Panc1 (cell line): Measurements from ENCODE around the gene SLC25A45. TPM values are rescaled to one million over a fixed set of nuclear protein-coding genes. Genes with fewer than 3 reads are reported as not detected.

ENCODE experiments used
- ATAC-seq: fragments of 200-7000 bp; cut with Tn5 transposase; 2 replicates; pipeline ENCODE4 v1.9.1; 2020; ENCODE audit warnings: mild to moderate bottlenecking, moderate library complexity
- BruUV-seq: library from RNA; stranded (reverse); fragments of 400-500 nt; replicated peaks from 2 replicates; lab custom pipeline; 2021; lab: Mats Ljungman, UMichigan
- CTCF ChIA-PET: fragments of 300-600 bp; sonication (Branson Sonifier 250); formaldehyde crosslinking; loops from one replicate; lab custom pipeline; 2022; ENCODE audit warnings: antibody characterized with exemption; lab: Charles Lee
- POLR2A ChIA-PET: fragments of 300-600 bp; sonication (Branson Sonifier 250); formaldehyde crosslinking; loops from one replicate; lab custom pipeline; 2022; ENCODE audit warnings: antibody characterized with exemption; lab: Charles Lee
- DNase-seq: peaks from one replicate; pipeline ENCODE4 v3.0.0-alpha.2; 2010; ENCODE audit warnings: low read depth, low spot score
- H3K27ac ChIP-seq: 2 replicates; pipeline ENCODE4 v1.5.1; 2011; ENCODE audit warnings: mild to moderate bottlenecking, low read length, inconsistent platforms
- H3K27me3 ChIP-seq: fragments of 200-500 bp; sonication (Bioruptor generic); 2 replicates; pipeline ENCODE4 v1.6.0; 2014; ENCODE audit warnings: low read length, inconsistent platforms; ENCODE audit not compliant: control insufficient read depth, insufficient read depth
- H3K36me3 ChIP-seq: fragments of 200-500 bp; sonication (Bioruptor generic); 2 replicates; pipeline ENCODE4 v1.5.1; 2014; ENCODE audit warnings: inconsistent platforms, mild to moderate bottlenecking, low read length, moderate library complexity; ENCODE audit not compliant: control insufficient read depth, insufficient read depth
- H3K4me1 ChIP-seq: 2 replicates; pipeline ENCODE4 v1.5.1; 2011; ENCODE audit warnings: inconsistent platforms, mild to moderate bottlenecking, low read length, moderate library complexity; ENCODE audit not compliant: control insufficient read depth, insufficient read depth
- H3K4me3 ChIP-seq, 2 experiments: 2 replicates each; pipeline ENCODE4 v1.5.1; 2011 to 2012; ENCODE audit warnings: low read depth in 2 of 2, low read length in 2 of 2, mild to moderate bottlenecking in 2 of 2, inconsistent platforms in 1 of 2, moderate library complexity in 1 of 2
- H3K9me3 ChIP-seq: fragments of 200-500 bp; sonication (Bioruptor generic); 2 replicates; pipeline ENCODE4 v1.5.1; 2014; ENCODE audit warnings: low read depth, mild to moderate bottlenecking, inconsistent platforms, low read length, moderate library complexity; ENCODE audit not compliant: control insufficient read depth, insufficient read depth
- CTCF ChIP-seq: fragments of 450-650 bp; IDR thresholded peaks from 2 replicates; pipeline ENCODE4 v1.5.1; 2017; ENCODE audit warnings: mild to moderate bottlenecking
- POLR2AphosphoS5 ChIP-seq: IDR thresholded peaks from 2 replicates; pipeline ENCODE4 v1.6.1; 2012; ENCODE audit warnings: mild to moderate bottlenecking, low read depth, low read length, moderate library complexity
- REST ChIP-seq, 2 experiments: IDR thresholded peaks; 2 replicates each; pipeline ENCODE4 v1.6.1; 2011 to 2012; ENCODE audit warnings: low read depth in 2 of 2, control low read depth in 1 of 2, low read length in 1 of 2, mild to moderate bottlenecking in 1 of 2, moderate library complexity in 1 of 2; ENCODE audit not compliant: insufficient read depth in 1 of 2
- SIN3A ChIP-seq: IDR thresholded peaks from 2 replicates; pipeline ENCODE4 v1.6.1; 2012; ENCODE audit warnings: low read depth, mild to moderate bottlenecking, low read length, moderate library complexity, borderline replicate concordance; ENCODE audit not compliant: insufficient read depth
- TCF7L2 ChIP-seq: IDR thresholded peaks from 2 replicates; pipeline ENCODE4 v1.6.1; 2011; ENCODE audit warnings: mild to moderate bottlenecking, low read depth, low read length, inconsistent platforms
- in situ Hi-C: cut with HindIII; loops from 2 replicates; pipeline ENCODE4 v1.10.0; 2016; ENCODE audit warnings: low sequenced_read_pairs, low pct_unique_long_range_greater_than_20kb
- intact Hi-C: fragments of 100-400 bp; cut with micrococcal nuclease; formaldehyde crosslinking; loops from one replicate; pipeline ENCODE4 v1.10.0; 2022; ENCODE audit not compliant: unreplicated experiment
- total RNA-seq: library from RNA; stranded (reverse); gene quantifications from one replicate; pipeline ENCODE4 v1.2.1, GENCODE V29; 2021; ENCODE audit not compliant: unreplicated experiment

The SLC25A45 gene
- total RNA-seq, 1 experiment from 2014 or later, result 9.8 TPM

GRCh38 chr11:65430406-65431217, 48.2 kb upstream of the SLC25A45 start:
- Histone ChIP-seq H3K4me1 (peaks cover 83% of the 10 kb centered on the region), H3K36me3 (peaks cover 19% of the 10 kb centered on the region), H3K27me3 (no peaks in the 10 kb centered on the region), H3K27ac (peak overlapping the region; percentile 100), H3K9me3 (no peaks in the 10 kb centered on the region), H3K4me3 (peak overlapping the region; percentile 43 to 99)
- ChIA-PET CTCF (interaction anchor here (1.3 kb wide), 1 partner anchor 77 kb away, joined by 9 read pairs; no protein-coding TSS in a partner anchor), POLR2A (interaction anchor here (0.8 kb wide), 1 partner anchor 68 kb away, joined by 3 read pairs; the partner anchor contains the start of gene MALAT1)
- ATAC-seq (no peak), DNase-seq (no peak)
- intact Hi-C loops, result no loop called here
- TF ChIP-seq REST (IDR thresholded peaks at IDR 0.05; ENCODE audit: insufficient read depth in 1 of 2, low read depth in 2 of 2, low read length in 1 of 2) (no peak), TCF7L2 (peak; percentile 42; the same call in 1 of the 2 replicates)
- BruUV-seq, result no TSS peak
- in situ Hi-C loops, result no loop called here

GRCh38 chr11:65429724-65430405, 47.4 kb upstream of the SLC25A45 start:
- Histone ChIP-seq H3K27ac (peak overlapping the region; percentile 100), H3K36me3 (peaks cover 18% of the 10 kb centered on the region), H3K4me1 (peaks cover 76% of the 10 kb centered on the region), H3K4me3 (peak overlapping the region; percentile 43 to 99), H3K27me3 (no peaks in the 10 kb centered on the region), H3K9me3 (no peaks in the 10 kb centered on the region)
- in situ Hi-C loops (no loop called here), intact Hi-C loops (no loop called here)
- ChIA-PET CTCF (interaction anchor here (1.3 kb wide), 1 partner anchor 78 kb away, joined by 9 read pairs; no protein-coding TSS in a partner anchor), POLR2A (interaction anchor here (0.8 kb wide), 1 partner anchor 69 kb away, joined by 3 read pairs; the partner anchor contains the start of gene MALAT1)
- no TSS peak for BruUV-seq
- no peak for DNase-seq
- peak; percentile 46 for TF ChIP-seq POLR2AphosphoS5
- peak; percentile 64 for TF ChIP-seq TCF7L2
- no peak for TF ChIP-seq SIN3A
- TF ChIP-seq CTCF, result no peak
- TF ChIP-seq REST (IDR thresholded peaks at IDR 0.05; ENCODE audit: insufficient read depth in 1 of 2, low read depth in 2 of 2, low read length in 1 of 2), result no peak
- ATAC-seq, result peak; percentile 37
